CD4-positive, alpha-beta T cell (primary cell): ENCODE results near the gene FLT1. TPM values are rescaled to one million over a fixed set of nuclear protein-coding genes. Genes with fewer than 3 reads are reported as not detected.

Source experiments
- ATAC-seq: fragments of 200-7000 bp; cut with Tn5 transposase; one replicate; pipeline ENCODE4 v1.10.0; 2022; ENCODE audit warnings: mild to moderate bottlenecking; ENCODE audit not compliant: poor library complexity
- CTCF ChIA-PET: fragments of 350-600 bp; sonication (Branson Sonifier 250); formaldehyde crosslinking; loops from one replicate; lab custom pipeline; 2021; ENCODE audit warnings: antibody characterized with exemption, inconsistent platforms; lab: Charles Lee
- POLR2A ChIA-PET: fragments of 350-600 bp; sonication (Branson Sonifier 250); formaldehyde crosslinking; loops from one replicate; lab custom pipeline; 2021; ENCODE audit warnings: antibody characterized with exemption, inconsistent platforms; lab: Charles Lee
- DNase-seq, 14 experiments: peaks; one replicate each; pipeline ENCODE4 v3.0.0-alpha.2; 2013 to 2020; ENCODE audit warnings: mixed read lengths in 2 of 14
- H3K27ac ChIP-seq, 2 donors: one replicate each; pipeline versions ENCODE4 v1.5.1 to v1.7.0; 2013; ENCODE audit warnings: low read length in 2 of 2, low read depth in 1 of 2, mild to moderate bottlenecking in 1 of 2
- H3K27me3 ChIP-seq, 2 experiments: 1 replicate in 1 of 2; 2 replicates in 1 of 2; pipeline versions ENCODE4 v1.6.1 to v1.7.0; 2013; ENCODE audit warnings: low read length in 2 of 2, control low read depth in 1 of 2, mild to moderate bottlenecking in 1 of 2, moderate library complexity in 1 of 2; ENCODE audit not compliant: insufficient read depth in 2 of 2, control insufficient read depth in 1 of 2
- H3K36me3 ChIP-seq: one replicate; pipeline ENCODE4 v1.6.1; 2013; ENCODE audit warnings: low read length, control low read depth; ENCODE audit not compliant: insufficient read depth
- H3K4me1 ChIP-seq: one replicate; pipeline ENCODE4 v1.6.1; 2013; ENCODE audit warnings: low read length, control low read depth; ENCODE audit not compliant: insufficient read depth
- H3K4me3 ChIP-seq: one replicate; pipeline ENCODE4 v1.5.1; 2013; ENCODE audit warnings: mild to moderate bottlenecking, low read length, moderate library complexity
- H3K9me3 ChIP-seq, 2 experiments: 1 replicate in 1 of 2; 2 replicates in 1 of 2; pipeline versions ENCODE4 v1.6.1 to v1.7.0; 2013; ENCODE audit warnings: low read length in 2 of 2, mild to moderate bottlenecking in 2 of 2, control low read depth in 1 of 2, moderate library complexity in 1 of 2; ENCODE audit not compliant: control insufficient read depth in 1 of 2, insufficient read depth in 1 of 2
- H3K27ac Mint-ChIP-seq: one replicate; pipeline ENCODE4 v1.8.0; 2020; ENCODE audit warnings: mixed read lengths
- H3K27me3 Mint-ChIP-seq: one replicate; pipeline ENCODE4 v1.8.0; 2021; ENCODE audit warnings: mixed read lengths
- H3K36me3 Mint-ChIP-seq: one replicate; pipeline ENCODE4 v1.8.0; 2021; ENCODE audit warnings: low read depth, mixed read lengths
- H3K4me1 Mint-ChIP-seq: one replicate; pipeline ENCODE4 v1.8.0; 2021; ENCODE audit warnings: low read depth, mixed read lengths
- H3K4me3 Mint-ChIP-seq: one replicate; pipeline ENCODE4 v1.8.0; 2020; ENCODE audit warnings: mild to moderate bottlenecking, mixed read lengths
- H3K9me3 Mint-ChIP-seq: one replicate; pipeline ENCODE4 v1.8.0; 2020; ENCODE audit warnings: mixed read lengths
- intact Hi-C, 2 experiments: fragments of 100-400 bp; cut with DNase I in 1 of 2; cut with micrococcal nuclease in 1 of 2; formaldehyde crosslinking; loops; one replicate each; pipeline versions ENCODE4 v1.15.1 to v1.9.0; 2023 to 2025; cut with DNase I, micrococcal nuclease
- total RNA-seq, 174 experiments: library from RNA in 2 of 174; stranded (reverse) in 2 of 174; gene quantifications; one replicate each; pipeline ENCODE4 v1.2.3 and lab custom pipeline; 2021 to 2026
- TF ChIP-seq, protein P1 (sequence below): fragments of 200-600 bp; IDR thresholded peaks from one replicate; pipeline ENCODE4 v1.8.0; 2022; ENCODE audit warnings: antibody characterized with exemption, mild to moderate bottlenecking

The FLT1 gene
- total RNA-seq, 2 experiments from 2014 or later = 1.1 to 1.2 TPM

DNA sequence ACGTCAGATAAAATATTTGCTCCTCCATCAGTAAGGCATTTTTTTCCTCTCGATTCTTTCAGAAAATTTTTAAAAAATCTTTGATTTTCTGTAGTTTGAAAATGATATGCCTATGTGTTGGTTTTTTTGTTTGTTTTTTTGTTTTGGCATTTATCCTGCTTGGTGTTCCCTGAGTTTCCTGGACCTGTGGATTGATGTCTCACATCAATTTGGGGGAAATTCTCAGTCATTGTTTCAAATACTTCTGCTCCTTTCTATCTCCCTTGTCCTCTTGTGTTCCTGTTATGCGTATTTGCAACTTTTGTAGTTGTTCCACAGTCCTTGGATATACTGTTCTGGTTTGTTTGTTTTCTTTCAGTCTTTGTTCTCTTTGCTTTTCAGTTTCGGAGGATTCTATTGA lies 18.8 kb upstream of the FLT1 start:
- no peaks in the 10 kb centered on the region for H3K27me3 ChIP-seq
- Mint-ChIP-seq H3K4me1 (no peaks in the 10 kb centered on the region), H3K27me3 (peaks cover 22% of the 10 kb centered on the region), H3K27ac (no peak overlapping the region), H3K9me3 (no peaks in the 10 kb centered on the region), H3K4me3 (no peak overlapping the region), H3K36me3 (no peaks in the 10 kb centered on the region)
- no peaks in the 10 kb centered on the region for H3K9me3 ChIP-seq
- no peaks in the 10 kb centered on the region for H3K4me1 ChIP-seq
- H3K36me3 ChIP-seq = no peaks in the 10 kb centered on the region
- POLR2A ChIA-PET = no interaction called here
- CTCF ChIA-PET = no interaction called here
- TF ChIP-seq, protein P1, sequence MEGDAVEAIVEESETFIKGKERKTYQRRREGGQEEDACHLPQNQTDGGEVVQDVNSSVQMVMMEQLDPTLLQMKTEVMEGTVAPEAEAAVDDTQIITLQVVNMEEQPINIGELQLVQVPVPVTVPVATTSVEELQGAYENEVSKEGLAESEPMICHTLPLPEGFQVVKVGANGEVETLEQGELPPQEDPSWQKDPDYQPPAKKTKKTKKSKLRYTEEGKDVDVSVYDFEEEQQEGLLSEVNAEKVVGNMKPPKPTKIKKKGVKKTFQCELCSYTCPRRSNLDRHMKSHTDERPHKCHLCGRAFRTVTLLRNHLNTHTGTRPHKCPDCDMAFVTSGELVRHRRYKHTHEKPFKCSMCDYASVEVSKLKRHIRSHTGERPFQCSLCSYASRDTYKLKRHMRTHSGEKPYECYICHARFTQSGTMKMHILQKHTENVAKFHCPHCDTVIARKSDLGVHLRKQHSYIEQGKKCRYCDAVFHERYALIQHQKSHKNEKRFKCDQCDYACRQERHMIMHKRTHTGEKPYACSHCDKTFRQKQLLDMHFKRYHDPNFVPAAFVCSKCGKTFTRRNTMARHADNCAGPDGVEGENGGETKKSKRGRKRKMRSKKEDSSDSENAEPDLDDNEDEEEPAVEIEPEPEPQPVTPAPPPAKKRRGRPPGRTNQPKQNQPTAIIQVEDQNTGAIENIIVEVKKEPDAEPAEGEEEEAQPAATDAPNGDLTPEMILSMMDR = no peak
- no peak for ATAC-seq
- no peak for DNase-seq
- intact Hi-C loops = no loop called here
- no peak overlapping the region for H3K27ac ChIP-seq
- H3K4me3 ChIP-seq = no peak overlapping the region

DNA sequence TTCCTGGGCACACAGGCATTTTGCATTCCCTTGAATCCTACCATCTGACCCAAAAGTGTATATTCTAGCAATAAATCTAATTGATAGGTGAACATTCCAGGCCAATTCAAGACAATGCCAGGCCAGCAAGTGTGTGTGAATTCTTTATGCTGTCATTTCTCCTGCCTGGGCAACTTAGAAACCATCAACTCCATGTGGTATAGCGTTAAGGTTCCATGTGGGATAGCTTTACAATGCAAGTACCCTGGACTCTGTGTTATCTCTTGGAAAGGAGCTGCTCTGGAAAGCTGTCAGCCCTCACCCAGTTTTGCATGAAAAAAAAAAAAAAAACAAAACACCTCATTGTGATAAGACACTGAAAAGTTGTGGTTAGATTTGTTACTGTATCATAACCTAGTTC lies 15.6 kb upstream of the FLT1 start:
- H3K4me3 ChIP-seq = no peak overlapping the region
- no peaks in the 10 kb centered on the region for H3K36me3 ChIP-seq
- Mint-ChIP-seq H3K9me3 (no peaks in the 10 kb centered on the region), H3K4me3 (no peak overlapping the region), H3K27me3 (peaks cover 4% of the 10 kb centered on the region), H3K4me1 (peaks cover 4% of the 10 kb centered on the region), H3K27ac (no peak overlapping the region), H3K36me3 (no peaks in the 10 kb centered on the region)
- no peak for DNase-seq
- peaks cover 4% of the 10 kb centered on the region for H3K4me1 ChIP-seq
- no peaks in the 10 kb centered on the region for H3K9me3 ChIP-seq
- no peak for ATAC-seq
- ChIA-PET POLR2A (no interaction called here), CTCF (no interaction called here)
- TF ChIP-seq, protein P1 = no peak
- H3K27ac ChIP-seq = no peak overlapping the region
- H3K27me3 ChIP-seq = no peaks in the 10 kb centered on the region
- intact Hi-C loops = no loop called here

DNA sequence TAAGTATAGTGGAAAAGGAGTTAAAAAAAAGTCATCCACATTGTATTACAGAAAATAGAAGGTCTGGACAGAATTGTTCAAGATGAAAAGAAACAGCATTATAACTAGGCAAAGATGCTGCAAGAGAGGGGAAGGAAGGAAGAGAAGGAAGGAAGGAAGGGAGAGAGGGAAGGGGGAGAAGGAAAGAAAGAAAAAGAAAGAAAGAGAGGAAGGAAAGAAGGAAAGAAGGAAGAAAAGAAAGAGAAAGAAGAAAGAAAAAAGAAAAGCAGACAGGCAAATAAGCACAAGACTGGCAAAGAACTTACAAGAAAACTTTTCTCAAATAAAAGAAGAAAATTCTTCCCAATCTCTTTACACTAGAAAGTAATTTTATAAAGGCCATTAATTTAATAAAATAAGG lies 15.1 kb upstream of the FLT1 start:
- ATAC-seq (no peak), DNase-seq (no peak)
- Histone ChIP-seq H3K4me1 (peaks cover 7% of the 10 kb centered on the region), H3K27ac (no peak overlapping the region), H3K9me3 (no peaks in the 10 kb centered on the region), H3K4me3 (no peak overlapping the region), H3K27me3 (no peaks in the 10 kb centered on the region), H3K36me3 (no peaks in the 10 kb centered on the region)
- no peaks in the 10 kb centered on the region for H3K9me3 Mint-ChIP-seq
- POLR2A ChIA-PET = no interaction called here
- no peak overlapping the region for H3K27ac Mint-ChIP-seq
- peaks cover 8% of the 10 kb centered on the region for H3K4me1 Mint-ChIP-seq
- peaks cover 4% of the 10 kb centered on the region for H3K27me3 Mint-ChIP-seq
- H3K36me3 Mint-ChIP-seq = no peaks in the 10 kb centered on the region
- no peak overlapping the region for H3K4me3 Mint-ChIP-seq
- intact Hi-C loops = no loop called here
- TF ChIP-seq, protein P1 = no peak
- CTCF ChIA-PET = no interaction called here
